DMS114 treated with DMSO at 0.1 percent for 48 hours (cell line): ENCODE results near the gene PLA2G6.
"Not testable (repeated sequence)": the region's sequence is repeated elsewhere in the genome, so short reads cannot be mapped to it uniquely, and the experiment has no call there.

Source experiments
- DNase-seq: peaks from one replicate; lab custom pipeline; 2025; ENCODE audit not compliant: unreplicated experiment; lab: John Stamatoyannopoulos, UW

The PLA2G6 gene

GRCh38 chr22:38169116-38169515, 12.5 kb downstream of the PLA2G6 start:
- no peak for DNase-seq

DNA sequence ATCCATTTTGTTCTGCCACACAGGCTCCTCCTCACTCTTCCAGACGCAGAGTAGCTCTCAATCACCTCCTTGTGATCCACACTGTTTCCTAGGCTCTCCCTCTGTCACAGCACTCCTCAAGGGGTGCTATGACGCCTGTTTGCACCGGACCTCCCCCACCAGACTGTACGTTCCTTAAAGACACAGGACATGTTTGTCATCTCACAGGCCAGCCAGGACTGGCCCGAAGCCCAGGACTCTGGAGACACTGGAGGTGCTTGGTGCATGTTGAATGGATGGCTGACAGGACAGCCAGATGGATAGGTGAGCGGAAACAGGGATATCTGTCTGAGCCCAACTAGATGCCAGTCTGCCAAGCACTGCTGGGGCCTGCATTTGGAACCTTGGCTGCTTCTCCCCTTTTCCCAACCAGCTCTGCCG, 13.6 kb downstream of the PLA2G6 start:
- DNase-seq, result no peak

DNA sequence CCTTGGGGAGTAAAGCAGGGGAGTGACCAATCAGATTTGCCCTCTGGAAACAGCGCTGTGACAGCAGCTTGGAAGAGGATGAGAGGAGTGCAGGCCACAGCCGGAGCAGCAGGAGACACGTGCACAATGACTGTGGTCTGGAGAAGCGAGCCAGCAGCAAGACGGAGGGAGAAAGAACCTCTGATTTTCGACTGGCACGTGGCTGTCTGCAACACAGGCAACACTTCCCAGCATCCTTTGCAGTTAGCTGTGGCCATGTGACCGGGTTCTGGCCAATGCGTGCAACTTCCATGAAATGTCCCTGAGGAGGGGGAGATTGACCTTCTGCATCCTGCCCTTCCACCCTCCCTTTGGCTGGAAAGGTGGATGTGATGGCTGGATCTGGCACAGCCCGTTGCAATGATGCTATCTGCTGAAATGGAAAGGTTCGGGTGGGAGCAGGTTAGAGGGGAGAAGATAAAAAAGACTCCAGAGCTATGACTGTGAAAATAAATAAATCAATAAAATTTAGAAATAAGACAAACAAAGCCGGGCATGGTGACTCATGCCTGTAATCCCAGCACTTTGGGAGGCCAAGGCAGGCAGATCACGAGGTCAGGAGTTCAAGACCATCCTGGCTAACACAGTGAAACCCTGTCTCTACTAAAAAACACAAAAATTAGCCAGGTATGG, 15.6 kb downstream of the PLA2G6 start:
- no peak for DNase-seq

DNA sequence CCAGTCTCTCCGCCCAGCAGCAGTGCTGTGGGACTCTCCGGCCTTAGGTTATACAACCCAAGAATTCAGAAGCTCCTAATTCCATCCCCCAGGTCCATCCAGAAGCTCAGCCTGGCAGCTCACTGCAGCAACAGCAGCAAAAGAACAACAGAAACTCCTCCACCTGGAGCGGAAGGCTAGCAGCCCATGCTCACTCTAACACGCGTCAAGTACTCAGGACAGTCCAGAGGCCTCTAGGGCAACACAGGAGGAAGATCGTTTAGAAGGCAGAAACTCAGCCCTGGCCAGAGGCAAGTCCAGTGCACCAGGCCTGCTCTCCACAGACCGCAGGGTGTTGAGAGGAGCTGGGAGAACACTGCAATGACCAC, 17.1 kb downstream of the PLA2G6 start:
- no peak for DNase-seq

- no peak for DNase-seq
Measured at GRCh38 chr22:38163844-38164550, 17.6 kb downstream of the PLA2G6 start.

DNA sequence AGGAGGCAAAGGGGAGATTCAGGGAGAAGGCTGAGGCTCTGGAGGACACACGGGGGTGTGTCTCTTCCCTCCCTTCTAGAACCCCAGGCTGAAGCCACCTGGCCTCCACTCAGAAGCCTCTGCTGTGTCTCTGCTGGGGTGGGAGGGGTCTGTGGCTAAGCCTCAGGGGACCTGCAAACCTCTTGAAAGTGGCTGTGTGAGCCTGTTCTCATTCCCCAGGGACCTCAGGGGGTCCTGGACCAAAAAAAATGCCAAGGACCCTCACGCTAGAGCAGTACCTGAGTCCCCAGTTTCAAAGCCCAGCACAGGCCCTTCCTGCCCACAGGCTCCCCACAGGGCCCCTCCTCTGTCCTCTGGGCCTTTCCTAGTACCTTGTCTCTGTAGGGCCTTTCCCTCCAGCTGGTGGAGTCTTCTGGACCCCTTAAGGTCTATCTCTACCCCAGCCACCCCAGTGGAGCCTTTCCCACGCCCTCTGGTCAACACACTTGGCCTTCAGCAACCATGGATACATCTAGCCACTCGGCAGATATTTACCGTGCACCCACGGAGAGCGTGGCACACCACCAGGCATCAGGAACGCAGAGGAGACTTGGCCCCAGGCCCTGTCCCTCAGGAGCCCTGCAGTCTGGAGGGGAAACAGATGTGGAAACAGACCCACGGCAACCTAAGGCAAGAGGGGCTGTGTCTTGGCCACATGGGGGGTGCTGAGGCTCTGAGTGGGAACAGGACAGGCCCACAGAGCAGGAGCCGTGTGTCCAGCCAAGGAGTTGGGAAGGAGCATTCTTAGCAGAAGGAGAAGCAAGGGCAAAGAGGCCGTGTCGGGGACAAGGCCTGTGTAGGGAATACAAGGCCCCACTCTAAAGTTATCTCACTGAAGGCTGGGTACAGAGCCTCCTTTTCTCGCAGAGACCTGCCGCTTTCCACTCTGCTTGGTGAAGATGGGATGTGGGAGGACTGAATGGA, 18.5 kb downstream of the PLA2G6 start:
- DNase-seq, result no peak

GRCh38 chr22:38155703-38156102, 25.9 kb downstream of the PLA2G6 start:
- DNase-seq, result no peak

DNA sequence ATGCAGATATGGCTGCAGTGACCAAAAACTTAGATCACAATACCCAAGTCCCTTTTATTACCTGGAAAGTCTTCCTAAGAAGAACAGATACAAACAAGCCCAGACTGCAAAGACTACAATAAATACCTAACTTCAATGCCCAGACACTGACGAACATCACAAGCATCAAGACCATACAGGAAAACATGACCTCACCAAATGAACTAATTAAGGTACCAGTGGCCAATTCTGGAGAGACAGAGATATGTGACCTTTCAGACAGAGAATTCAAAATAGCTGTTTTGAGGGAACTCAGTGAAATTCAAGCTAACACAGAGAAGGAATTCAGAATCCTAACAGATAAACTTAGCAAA, 27.1 kb downstream of the PLA2G6 start:
- not testable (repeated sequence) for DNase-seq

GRCh38 chr22:38153821-38154562, 27.6 kb downstream of the PLA2G6 start:
- no peak for DNase-seq

- no peak for DNase-seq
Measured at GRCh38 chr22:38151126-38151500, 30.5 kb downstream of the PLA2G6 start.

DNA sequence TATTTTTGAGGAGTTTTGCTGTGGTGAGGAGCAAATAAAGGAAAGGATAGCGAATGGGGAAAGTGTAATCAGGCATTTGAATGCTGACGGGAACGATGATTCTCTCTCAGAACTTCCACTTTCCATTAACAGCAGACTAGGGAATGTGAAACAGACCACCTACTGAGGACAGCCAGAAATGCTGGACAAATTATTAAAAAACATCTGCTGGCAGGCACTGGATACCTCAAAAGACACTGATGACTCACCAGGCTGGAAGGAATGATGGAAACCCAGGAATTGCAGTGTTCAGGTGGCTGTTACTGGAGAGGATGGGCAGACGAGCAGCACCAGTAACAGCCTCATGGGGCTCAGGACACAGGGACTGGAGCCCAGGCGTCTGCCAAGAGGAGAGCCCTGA, 33.4 kb downstream of the PLA2G6 start:
- DNase-seq, result no peak

DNA sequence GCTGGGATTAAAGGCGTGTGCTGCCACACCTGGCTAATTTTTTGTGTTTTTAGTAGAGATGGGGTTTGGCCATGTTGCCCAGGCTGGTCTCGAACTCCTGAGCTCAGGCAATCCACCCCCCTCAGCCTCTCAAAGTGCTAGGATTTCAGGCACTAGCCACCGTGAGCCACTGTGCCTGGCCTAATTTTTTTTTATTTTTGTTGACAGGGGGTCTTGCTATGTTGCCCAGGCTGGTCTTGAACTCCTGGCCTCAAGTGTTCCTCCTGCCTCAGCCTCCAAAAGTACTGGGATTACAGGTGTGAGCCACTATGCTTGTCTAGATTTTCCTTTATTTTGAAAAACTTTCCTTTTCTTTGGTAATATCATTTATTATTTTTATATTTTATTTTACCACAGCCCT, 35.5 kb downstream of the PLA2G6 start:
- not testable (repeated sequence) for DNase-seq

DNA sequence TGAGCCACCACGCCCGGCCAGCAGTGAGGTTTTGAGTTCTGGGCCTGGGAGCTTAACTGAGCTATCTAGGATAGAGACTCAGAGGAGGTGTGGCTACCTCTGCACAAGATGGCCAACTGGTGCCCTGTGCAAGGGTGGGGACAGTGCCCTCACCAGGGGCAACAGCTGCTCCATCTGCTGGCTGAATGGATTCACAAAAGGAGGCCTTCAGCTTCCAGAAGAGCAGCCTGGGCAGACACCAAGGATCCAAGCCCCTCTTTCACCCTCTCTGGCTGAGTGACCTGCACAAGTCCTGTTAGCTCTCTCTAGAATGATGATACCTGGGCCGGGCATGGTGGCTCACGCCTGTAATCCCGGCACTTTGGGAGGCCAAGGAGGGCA, 37.6 kb downstream of the PLA2G6 start:
- no peak for DNase-seq

DNA sequence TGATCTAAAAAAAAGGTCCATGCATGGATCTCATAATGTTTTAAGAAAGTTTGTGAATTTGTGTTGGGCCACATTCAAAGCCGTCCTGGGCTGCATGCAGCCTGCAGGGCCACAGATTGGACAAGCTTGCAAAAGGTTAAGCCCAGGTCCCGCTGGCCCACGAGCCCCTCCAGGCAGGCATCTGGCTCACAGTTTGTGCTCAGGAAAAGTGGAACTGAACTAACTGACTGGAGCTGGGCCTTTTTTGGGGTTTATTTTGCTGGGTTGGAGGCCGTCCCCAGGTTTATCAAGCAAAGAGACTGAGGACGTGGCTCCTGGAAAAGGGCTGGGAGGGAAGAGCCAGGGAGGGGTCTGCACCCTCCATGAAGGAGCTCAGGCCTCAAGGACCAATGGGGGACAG, 39.0 kb downstream of the PLA2G6 start:
- DNase-seq, result no peak

- DNase-seq, result no peak
Measured at GRCh38 chr22:38141217-38141973, 40.2 kb downstream of the PLA2G6 start.

- no peak for DNase-seq
Measured at GRCh38 chr22:38139901-38140300, 41.7 kb downstream of the PLA2G6 start.

- DNase-seq, result no peak
Measured at GRCh38 chr22:38138961-38139360, 42.7 kb downstream of the PLA2G6 start.

DNA sequence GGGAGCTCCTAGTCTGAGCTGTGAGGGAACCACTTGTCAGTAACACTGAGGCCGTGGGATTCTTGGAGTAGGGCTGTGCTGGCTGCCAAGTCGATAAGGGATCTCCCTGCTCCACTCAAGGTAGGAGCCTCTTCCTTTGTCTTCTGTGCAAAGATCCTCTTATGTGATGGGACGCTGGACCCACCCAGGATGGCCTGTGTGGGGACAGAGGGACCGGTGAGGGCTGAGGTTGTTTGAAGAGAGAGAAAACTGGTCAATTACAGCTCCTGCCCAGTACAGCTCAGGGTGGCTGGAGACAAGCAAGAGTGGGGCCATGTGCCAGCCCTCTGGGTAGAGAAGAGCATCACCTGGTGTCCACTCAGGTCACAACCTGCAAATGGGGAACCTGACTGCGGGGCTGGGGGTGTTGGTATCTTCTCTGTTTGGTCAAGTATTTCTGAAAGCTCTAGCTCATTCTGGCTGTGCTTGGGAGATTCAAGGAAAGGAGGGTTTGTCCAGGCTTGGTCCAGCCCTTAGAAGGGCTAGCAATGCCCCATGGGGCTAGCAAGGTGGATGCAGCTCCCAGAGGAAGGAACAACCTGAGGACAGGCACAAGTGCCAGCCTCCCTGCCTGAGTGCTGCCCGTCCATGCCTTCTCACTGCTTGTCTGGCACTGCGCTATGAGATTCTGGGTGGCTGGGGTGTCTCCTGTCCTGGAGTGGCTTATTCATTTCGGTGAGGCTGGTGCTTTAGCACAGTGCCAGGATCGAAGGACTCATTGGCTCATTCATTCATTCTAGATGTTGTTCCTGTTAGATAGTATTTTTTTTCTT, 43.5 kb downstream of the PLA2G6 start:
- no peak for DNase-seq

DNA sequence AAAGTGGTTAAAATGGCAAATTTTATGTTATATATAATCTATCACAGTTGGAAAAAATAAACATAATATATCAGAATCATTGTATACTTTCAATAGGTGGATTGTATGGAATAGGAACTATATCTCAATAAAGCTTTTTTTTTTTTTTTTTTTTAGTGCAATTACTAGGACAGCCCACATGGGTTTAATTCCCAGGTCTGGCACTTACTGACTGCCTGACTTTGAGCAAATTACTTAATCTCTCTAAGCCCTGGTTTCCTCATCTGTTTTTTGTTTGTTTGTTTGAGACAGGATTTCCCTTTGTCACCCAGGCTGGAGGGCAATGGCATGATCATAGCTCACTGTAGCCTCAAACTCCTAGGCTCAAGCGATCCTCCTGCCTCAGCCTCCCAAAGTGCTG, 45.0 kb downstream of the PLA2G6 start:
- DNase-seq, result no peak
